Nephron (organoid): Measurements from ENCODE around the gene TUSC2.

Experiments used
- H3K27ac Mint-ChIP-seq, 3 experiments: 2 replicates each; pipeline ENCODE4 v1.8.0; 2020; ENCODE audit warnings: mixed read lengths in 3 of 3, mild to moderate bottlenecking in 2 of 3, moderate library complexity in 1 of 3
- H3K27me3 Mint-ChIP-seq: 2 replicates; pipeline ENCODE4 v1.8.0; 2021; ENCODE audit warnings: low read depth, mild to moderate bottlenecking, moderate library complexity, mixed read lengths
- H3K36me3 Mint-ChIP-seq: 2 replicates; pipeline ENCODE4 v1.8.0; 2020; ENCODE audit warnings: low read depth, mixed read lengths
- H3K4me1 Mint-ChIP-seq: 2 replicates; pipeline ENCODE4 v1.8.0; 2020; ENCODE audit warnings: mixed read lengths
- H3K4me3 Mint-ChIP-seq, 3 experiments: 2 replicates each; pipeline ENCODE4 v1.8.0; 2020; ENCODE audit warnings: mild to moderate bottlenecking in 3 of 3, mixed read lengths in 3 of 3, moderate library complexity in 2 of 3
- H3K9me3 Mint-ChIP-seq: 2 replicates; pipeline ENCODE4 v1.8.0; 2020; ENCODE audit warnings: mixed read lengths
- TF ChIP-seq, protein P1 (sequence below), 3 experiments: fragments of 200-600 bp; sonication (generic); IDR thresholded peaks; one replicate each; pipeline ENCODE4 v1.5.0; 2021; ENCODE audit warnings: antibody characterized with exemption in 3 of 3; ENCODE audit not compliant: unreplicated experiment in 3 of 3

The TUSC2 gene, protein sequence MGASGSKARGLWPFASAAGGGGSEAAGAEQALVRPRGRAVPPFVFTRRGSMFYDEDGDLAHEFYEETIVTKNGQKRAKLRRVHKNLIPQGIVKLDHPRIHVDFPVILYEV

DNA sequence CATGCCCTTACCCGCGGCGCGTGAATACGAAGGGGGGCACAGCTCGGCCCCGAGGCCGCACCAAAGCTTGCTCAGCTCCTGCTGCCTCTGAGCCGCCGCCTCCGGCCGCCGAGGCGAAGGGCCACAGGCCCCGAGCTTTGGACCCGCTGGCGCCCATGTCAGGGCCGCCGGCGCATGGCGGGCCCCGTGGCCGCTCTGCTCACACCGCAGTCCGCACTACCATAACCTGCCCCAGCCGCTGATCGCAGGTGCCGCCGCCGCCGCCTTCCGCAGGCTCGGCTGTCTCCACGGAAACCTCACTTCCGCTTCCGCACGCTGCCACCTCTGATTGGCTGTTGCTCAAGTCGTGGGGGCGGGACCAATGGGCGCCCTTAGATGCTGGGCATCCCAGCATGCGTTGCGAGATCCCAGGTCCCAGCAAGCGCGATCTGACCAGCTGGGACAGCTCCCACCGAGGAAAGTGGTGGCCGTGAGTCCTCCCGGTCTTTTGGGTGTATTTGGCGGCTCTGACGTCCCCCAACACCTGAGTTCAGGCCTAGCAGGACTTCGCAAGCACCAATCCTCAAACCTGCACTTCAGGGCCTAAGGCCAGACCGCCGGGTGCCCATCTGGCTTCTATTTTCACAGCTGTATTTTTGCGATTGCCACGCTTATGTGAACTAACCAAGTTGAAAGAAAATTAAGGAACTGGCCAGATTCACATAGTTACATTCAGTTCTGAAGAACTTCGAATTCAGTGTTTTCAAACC, at the start of gene TUSC2:
TSS of gene TUSC2 (minus strand) at position 281 of the 749 bp plus-strand sequence. CDS start at position 157, 124 bp downstream.
- TF ChIP-seq, protein P1, sequence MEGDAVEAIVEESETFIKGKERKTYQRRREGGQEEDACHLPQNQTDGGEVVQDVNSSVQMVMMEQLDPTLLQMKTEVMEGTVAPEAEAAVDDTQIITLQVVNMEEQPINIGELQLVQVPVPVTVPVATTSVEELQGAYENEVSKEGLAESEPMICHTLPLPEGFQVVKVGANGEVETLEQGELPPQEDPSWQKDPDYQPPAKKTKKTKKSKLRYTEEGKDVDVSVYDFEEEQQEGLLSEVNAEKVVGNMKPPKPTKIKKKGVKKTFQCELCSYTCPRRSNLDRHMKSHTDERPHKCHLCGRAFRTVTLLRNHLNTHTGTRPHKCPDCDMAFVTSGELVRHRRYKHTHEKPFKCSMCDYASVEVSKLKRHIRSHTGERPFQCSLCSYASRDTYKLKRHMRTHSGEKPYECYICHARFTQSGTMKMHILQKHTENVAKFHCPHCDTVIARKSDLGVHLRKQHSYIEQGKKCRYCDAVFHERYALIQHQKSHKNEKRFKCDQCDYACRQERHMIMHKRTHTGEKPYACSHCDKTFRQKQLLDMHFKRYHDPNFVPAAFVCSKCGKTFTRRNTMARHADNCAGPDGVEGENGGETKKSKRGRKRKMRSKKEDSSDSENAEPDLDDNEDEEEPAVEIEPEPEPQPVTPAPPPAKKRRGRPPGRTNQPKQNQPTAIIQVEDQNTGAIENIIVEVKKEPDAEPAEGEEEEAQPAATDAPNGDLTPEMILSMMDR (IDR thresholded peaks at IDR 0.05; ENCODE audit: unreplicated experiment in 3 of 3), result no peak

DNA sequence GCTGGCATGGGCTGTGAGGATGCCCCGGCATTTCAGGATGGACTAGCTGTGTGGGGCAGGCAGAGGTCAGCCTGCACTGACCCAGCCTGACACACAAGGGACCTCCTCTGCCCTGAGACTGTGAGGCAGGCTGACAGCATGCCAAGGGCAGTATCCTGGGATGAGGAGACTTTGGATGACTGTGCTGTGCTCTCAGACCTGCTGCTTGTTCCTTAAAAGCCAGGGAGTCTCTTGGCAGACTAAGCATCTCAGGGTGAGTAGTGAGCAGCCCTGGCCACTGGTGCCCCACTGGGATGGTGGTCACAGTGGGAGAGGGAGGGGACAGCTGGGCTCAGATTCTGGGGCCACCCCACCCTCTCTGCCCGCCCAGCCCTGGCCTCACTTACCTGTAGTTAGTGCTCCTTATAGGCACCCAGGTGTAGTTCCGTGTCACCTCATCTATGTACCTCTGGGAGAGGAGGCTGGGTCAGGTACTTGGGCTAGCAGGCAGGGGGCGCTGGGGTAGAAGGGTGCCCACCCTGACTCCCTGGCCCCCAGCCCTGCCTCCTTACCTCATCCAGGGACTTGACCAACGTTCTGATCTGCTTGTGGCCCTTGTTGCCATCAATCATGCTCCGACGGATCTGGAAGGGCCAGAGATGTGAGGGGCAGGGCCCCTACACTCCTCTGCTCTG, 47.4 kb upstream of the TUSC2 start:
- TF ChIP-seq, protein P1 (IDR thresholded peaks at IDR 0.05; ENCODE audit: unreplicated experiment in 3 of 3), result no peak
- H3K9me3 Mint-ChIP-seq, result no peaks in the 10 kb centered on the region
- H3K27ac Mint-ChIP-seq, result peak overlapping the region in 2 of 3 experiments; percentile 33 to 66
- H3K36me3 Mint-ChIP-seq, result no peaks in the 10 kb centered on the region
- no peak overlapping the region for H3K4me3 Mint-ChIP-seq
- peaks cover 8% of the 10 kb centered on the region for H3K27me3 Mint-ChIP-seq
- H3K4me1 Mint-ChIP-seq, result peaks cover 42% of the 10 kb centered on the region

More for the DNA sequence above, at the start of gene TUSC2:
- Mint-ChIP-seq H3K27me3 (no peaks in the 10 kb centered on the region), H3K36me3 (peaks cover 15% of the 10 kb centered on the region), H3K27ac (peak within 1 kb of the TSS; percentile 75 to 97 (median 91)), H3K4me3 (peak within 1 kb of the TSS; percentile 89 to 99 (median 96)), H3K9me3 (no peaks in the 10 kb centered on the region), H3K4me1 (peaks cover 19% of the 10 kb centered on the region)

DNA sequence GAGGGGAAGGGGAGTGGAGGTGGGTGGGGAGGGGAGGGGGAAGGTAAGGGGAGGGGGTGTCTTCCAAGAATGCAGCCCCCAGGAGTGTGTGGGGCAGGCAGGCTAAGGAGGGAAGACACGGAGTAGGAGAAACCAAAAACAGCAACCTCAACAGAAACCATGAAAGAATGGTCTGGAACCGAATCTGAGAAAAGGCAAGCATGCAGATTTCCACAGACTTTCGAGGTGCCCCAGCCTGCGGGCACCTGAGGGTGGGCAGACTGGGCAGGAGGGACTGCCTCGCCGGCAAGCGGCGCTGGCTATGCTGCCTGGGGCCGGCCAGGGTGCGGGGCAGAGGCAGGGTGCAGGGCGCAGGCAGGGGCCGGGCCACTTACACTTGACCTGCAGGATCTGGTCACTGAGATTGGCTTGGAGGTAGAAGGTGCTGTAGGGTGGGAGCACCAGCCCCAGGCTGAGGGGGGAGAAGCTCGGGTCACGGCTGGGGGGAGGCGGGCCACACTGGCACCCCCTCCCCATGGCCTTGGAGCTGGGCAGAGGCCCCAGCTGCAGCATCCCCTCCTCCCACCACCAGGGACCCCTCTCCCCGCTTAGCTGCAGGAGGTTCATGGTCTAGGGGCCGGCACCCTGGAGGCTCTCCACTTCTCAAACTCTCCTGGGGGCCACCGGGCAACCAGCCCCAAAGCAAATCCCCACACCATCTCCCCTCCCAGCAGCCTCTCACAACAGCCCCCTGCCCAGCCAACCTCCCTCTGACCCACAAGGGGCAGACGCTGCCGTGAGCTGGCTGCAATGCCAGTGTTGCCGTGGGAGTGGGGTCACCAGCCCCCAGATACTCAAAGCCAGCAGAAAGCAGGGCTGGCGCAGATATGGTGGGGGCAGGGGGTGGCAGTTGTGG, 46.6 kb upstream of the TUSC2 start:
- Mint-ChIP-seq H3K27me3 (peaks cover 5% of the 10 kb centered on the region), H3K9me3 (no peaks in the 10 kb centered on the region), H3K4me1 (peaks cover 35% of the 10 kb centered on the region), H3K4me3 (no peak overlapping the region), H3K27ac (peak overlapping the region in 1 of 3 experiments; percentile 51), H3K36me3 (no peaks in the 10 kb centered on the region)
- TF ChIP-seq, protein P1 (IDR thresholded peaks at IDR 0.05; ENCODE audit: unreplicated experiment in 3 of 3), result no peak

DNA sequence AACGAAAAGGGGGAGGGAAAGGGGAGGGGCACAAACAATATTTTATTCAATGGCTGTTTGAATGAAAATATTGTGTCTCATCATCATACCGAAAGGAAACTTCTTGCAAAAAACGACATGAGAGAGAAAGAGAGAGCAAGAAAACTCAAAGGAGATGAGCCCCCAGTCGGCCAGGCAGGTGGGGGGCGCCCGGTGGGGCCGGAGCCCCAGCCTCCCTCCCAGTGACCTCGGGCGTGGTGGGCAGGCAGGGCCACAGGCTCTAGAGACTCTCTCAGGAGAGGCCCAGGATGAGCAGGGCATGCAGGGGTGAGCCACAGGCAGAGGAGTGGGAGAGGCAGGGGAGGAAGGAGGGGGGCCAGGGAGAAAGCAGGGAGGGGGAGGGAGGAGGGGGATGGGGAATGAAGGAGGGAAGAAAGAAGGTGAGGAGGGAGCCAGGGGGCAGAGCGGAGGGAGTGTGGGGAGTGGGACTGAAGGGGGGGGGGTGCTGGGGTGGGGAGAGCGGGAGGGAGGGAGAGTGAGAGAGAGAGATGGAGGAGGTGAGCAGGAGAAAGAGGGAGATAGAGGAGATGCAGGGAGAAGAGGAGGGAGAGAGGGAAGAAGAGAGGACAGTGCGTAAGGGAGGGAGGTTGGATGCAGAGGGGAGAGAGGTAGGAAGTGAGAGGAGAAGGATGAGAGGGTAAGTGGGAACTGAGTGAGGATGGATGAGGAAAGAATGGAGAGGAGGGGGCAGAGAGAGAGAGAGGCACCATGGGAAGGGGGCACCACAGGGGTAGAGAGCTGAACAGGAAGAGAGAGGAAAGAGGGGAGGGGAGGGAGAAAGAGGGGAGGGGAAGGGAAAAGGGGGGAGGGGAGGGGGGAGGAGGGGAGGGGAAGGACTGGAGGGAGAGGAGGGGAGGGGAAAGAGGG, 45.4 kb upstream of the TUSC2 start:
- Mint-ChIP-seq H3K36me3 (no peaks in the 10 kb centered on the region), H3K4me1 (peaks cover 37% of the 10 kb centered on the region), H3K27me3 (peaks cover 5% of the 10 kb centered on the region), H3K4me3 (peak overlapping the region in 2 of 3 experiments; percentile 7 to 47), H3K9me3 (no peaks in the 10 kb centered on the region), H3K27ac (peak overlapping the region; percentile 90 to 97 (median 94))
- TF ChIP-seq, protein P1 (IDR thresholded peaks at IDR 0.05; ENCODE audit: unreplicated experiment in 3 of 3), result no peak

DNA sequence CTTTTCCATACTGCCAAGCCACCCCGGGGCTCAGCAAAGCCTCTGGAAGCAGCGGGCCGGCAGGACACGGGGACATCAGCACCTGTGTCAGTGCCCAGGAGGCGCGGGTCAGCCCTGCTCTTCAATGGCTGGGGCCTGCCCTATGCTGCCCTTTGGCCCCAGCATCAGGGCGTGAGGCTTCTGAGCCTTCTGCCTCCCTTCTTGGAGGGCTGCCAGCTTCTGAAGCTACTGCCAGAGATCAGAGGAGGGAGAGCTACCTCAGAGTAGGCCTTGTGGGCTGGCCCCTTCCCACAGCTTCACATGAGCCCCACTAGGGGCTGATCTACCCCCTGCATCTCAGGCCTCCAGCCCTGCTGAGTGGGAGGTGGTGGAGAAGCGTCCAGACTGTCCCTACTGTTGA, 44.3 kb upstream of the TUSC2 start:
- Mint-ChIP-seq H3K27ac (peak overlapping the region; percentile 90 to 97 (median 94)), H3K9me3 (no peaks in the 10 kb centered on the region), H3K4me3 (peak overlapping the region; percentile 46 to 61 (median 47)), H3K27me3 (peaks cover 5% of the 10 kb centered on the region), H3K4me1 (peaks cover 38% of the 10 kb centered on the region), H3K36me3 (no peaks in the 10 kb centered on the region)
- TF ChIP-seq, protein P1 (IDR thresholded peaks at IDR 0.05; ENCODE audit: unreplicated experiment in 3 of 3), result peak in 2 of 3 experiments; percentile 13 to 16
